NCI-H748 (cell line): Measurements from ENCODE around the gene CCDC91.
"Not testable (repeated sequence)": the region's sequence is repeated elsewhere in the genome, so short reads cannot be mapped to it uniquely, and the experiment has no call there.

Experiments
- DNase-seq: peaks from one replicate; lab custom pipeline; 2025; ENCODE audit not compliant: unreplicated experiment; lab: John Stamatoyannopoulos, UW

The CCDC91 gene

DNA sequence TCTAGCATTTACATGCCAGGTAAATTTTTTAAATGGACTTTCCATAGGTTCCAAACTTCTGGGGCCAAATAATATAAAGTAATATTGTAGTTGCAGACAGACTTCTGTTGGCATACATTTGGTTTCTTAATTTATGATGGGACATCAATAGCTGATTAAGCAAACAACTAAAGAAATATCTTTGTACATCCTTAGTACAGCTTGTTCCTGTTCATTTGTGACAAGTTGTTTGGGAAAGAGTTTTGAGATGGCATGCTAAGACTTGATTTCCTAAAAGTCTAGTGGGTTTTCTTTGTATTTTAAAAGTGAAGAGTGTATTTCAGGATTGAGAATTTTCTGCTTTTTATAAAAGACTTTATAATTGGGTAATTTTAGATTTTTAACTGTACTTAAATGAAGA lies 41.0 kb downstream of the CCDC91 start:
- no peak for DNase-seq

DNA sequence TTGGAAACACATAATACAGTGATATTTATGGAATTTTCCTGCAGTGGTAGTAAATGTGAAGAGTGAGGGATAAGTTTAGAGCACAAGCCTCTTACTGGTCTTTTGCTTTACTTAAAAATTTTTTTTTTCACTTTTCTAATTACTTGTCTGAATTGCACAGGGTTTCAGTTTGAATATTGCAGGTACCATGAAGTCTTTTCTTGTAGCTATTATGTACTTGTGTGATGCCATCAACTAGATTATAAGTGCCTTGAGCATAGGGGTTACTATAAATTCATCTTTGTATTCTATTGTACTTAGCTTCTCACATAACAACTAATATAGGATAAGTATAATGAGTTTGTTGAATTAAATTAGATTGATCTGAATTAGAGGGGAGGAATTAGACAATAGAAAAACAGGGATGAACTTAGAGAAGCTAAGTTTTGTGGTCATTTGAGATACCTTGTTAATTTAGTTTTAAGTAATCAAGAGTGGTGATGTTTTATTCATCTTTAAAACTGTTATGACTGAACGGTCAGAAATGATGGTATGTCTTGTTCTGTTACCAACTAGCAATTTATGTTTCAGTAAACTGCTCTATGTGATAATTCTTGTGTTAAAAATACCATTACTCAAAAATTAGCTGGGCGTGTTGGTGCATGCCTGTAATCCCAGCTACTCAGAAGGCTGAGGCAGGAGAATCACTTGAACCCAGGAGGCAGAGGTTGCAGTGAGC lies 42.1 kb downstream of the CCDC91 start:
- no peak for DNase-seq

DNA sequence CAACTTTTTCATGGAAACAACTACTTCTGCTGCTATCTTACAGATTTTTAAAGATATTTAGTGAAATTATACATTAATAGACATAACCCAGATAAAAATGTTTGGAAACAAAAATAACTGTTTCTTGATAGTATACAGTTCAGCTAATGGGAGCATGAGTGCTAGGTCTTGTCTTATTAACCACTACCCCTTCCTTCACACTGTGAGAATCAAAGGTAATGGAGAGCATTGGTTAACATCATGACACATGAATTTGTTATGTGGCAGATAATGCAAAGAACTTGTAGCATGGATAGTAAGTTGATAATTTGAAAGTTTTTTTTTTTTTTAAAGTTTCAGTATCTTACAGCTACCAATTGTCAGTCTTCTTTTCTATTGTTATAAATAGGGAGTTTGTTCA lies 44.2 kb downstream of the CCDC91 start:
- DNase-seq, result no peak

DNA sequence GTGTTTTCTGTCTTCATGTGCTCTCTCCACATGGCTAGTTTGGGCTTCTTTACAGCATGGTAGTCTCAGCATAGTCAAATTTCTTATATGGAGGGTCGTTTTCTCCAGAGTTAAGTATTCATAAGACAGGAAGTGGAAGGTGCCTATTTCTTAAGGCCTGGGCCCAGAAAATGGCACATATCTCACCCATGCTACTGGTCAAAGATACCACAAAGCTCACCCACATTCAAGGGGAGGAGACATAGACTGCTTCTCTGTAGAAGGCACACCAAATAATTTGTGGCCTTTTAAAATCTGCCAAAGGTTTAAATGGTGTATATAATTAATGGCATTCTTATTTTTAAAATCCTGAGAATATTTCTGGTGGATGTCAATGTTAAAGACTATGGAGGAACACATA lies 44.8 kb downstream of the CCDC91 start:
- no peak for DNase-seq

DNA sequence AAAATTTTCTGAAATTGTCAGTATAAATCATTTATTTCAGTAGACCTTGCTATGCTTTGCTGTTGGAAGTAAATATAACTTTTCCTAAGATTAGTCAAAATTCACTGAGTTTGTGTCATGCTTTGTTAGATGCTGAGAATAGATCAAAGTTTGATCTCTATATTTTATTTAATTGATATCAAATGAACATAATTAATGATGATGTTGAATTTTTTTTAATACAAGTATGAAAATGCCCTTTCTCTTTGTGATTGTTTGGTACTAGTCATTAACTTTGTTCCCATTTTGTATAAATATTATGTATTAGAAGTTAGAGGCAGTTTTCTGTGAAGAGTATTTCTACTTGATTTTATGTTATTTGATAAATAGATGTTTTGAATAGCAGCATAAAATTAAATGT lies 45.7 kb downstream of the CCDC91 start:
- no peak for DNase-seq

DNA sequence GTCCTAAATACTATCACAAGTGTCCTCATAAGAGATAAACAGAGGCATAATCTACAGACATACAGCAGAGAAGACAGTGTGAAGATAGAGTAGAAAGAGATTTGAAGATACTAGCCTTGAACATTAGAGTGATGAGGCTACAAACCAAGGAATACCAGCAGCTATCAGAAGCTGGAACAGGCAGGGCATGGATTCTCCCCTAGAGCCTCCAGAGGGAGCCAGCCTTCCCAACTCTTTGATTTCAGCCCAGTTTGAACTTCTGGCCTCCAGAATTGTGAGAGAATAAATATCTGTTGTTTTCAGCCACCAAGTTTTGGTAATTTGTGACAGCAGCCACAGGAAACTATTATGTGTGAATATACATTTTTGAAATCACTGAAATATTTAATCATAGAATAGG lies 47.2 kb downstream of the CCDC91 start:
- DNase-seq, result no peak

DNA sequence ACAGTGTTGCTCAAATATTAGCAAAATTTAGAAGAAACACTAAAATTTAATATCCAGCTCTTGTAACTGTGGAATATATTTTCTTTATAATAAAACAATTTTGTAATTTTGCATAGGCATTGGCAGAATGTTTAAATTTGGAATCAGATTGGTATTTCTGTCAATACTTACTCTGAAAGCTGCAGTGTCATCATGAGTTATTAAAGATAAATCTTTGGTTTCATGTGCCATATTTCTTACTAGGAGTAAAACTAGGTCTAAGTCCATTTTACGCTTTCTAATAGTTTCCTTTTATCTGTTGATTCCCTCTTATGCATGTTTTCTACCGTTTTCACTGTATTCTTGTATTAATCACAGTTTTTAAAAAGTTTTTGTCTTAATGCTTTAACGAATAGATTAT lies 49.7 kb downstream of the CCDC91 start:
- no peak for DNase-seq

DNA sequence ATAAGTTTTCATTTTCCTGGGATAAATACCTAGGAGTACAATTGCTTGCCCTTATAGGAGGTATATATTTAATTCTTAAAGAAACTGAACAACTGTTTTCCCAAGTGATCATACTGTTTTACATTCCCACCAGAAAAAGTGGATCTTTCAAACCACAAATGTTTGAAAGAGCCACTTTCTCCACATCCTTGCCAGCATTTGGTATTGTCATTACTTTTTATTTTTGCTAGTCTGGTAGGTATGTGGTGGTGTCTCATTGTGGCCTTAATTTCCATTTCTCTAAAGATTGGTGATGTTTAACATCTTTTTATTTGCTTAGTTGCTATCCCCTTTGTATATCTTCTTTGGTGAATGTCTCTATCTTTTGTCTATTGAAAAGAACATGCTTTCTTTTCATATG lies 50.6 kb downstream of the CCDC91 start:
- DNase-seq, result no peak

DNA sequence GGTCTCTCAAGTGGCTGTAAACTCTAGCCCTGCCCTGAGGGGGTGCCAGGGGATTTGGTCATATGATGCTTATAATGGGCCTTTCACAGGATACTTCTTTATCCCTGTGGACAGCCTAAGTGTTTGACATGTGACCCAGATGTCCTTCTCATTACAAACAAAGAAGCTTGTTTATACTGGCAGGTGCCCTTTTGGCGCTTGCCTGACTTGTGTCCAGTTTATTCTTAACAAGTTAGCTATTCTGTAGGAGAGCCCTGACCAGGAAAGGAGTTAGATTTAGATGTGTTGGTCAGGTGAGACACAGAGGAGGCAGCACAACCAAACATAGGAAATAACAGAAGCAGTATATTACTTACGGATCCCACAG lies 51.9 kb downstream of the CCDC91 start:
- DNase-seq, result no peak

DNA sequence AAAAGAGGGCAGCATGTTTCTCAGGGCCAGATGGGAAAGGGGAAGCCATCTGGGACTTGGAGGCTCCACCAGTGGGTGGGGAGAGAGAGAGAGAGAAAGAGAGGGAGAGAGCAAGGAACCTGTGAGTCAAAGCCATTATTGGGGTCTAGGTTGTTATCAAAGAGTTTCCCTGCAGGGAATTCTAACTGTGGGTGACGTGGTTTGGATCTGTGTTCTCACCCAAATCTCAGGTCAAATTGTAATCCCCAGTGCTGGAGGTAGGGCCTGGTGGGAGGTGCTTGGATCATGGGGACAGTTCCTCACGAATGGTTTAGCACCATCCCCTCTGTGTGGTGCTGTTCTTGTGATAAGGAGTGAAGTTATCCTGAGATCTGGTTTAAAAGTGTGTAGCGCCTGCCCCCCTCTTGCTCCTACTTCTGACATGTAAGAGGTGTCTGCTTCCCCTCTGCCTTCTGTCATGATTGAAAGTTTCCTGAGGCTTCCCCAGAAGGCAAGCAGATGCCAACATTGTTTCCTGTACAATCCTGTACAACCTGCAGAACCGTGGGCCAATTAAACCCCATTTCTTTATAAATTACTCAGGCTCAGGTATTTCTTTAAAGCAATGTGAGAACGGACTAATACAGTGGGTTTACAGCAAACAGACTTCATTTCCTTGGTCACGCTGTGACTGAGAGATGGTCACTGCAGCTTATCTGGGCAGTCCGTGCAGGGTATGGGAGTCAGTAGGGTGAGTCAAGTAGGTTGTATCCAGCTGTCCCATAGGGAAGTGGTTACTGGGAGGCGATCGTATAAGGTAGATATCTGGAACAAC lies 52.4 kb downstream of the CCDC91 start:
- no peak for DNase-seq

DNA sequence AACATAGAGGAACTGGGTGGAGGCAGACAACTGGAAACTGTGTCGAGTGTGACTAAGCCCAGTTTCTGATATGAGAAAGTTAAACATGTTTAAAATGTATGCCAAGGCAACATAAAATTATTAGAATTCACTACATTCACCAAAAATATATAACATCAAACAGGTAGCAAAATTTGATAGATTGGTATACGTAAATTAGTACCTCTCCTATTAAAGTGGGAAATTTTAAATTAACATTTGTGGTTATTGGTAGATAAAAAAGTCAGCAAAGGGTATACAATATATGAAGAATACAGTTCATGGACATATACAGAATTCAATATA lies 53.0 kb downstream of the CCDC91 start:
- no peak for DNase-seq

DNA sequence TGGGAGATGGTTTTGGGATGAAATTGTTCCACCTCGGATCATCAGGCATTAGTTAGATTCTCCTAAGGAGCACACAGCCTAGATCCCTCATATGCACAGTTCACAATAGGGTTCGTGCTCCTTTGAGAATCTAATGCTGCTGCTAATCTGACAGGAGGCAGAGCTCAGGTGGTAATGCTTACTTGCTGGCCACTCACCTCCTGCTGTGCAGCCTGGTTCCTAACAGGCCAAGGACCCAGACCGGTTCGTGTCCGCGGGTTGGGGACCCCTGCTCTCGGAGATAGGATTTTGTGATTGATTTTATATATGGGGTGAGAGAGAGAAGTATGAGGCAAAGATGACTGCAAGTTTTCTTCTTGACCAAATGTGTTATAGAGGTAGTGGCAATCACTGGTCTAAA lies 57.5 kb downstream of the CCDC91 start:
- DNase-seq, result no peak

DNA sequence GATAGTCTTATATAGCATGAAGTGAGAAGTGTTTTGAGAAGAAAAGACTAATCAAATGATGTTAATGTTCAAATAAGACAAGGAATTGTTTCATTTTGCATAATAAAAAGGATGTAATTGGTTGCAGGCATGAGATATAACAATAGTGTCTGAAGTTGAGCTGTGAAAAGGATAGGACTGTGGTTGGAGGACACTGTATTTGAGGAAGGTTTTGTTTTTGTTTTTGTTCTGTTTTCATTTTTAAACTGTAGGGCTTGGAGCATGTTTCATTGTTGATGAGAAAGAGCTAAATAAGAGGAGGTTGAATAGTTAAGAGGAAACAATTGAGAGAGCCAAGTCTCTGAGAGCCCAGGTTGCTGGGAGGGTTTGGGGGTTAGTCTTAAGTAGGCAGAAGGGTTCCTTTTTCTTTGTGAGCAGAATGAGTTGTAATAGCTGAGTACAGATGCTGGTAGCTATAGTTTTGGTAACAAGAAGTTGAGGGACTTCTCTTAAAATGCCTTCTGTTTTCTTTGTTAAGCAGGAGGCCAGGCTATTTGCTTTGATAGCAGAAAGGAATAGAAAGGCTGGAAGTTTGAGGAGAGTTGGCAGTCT lies 58.4 kb downstream of the CCDC91 start:
- no peak for DNase-seq

DNA sequence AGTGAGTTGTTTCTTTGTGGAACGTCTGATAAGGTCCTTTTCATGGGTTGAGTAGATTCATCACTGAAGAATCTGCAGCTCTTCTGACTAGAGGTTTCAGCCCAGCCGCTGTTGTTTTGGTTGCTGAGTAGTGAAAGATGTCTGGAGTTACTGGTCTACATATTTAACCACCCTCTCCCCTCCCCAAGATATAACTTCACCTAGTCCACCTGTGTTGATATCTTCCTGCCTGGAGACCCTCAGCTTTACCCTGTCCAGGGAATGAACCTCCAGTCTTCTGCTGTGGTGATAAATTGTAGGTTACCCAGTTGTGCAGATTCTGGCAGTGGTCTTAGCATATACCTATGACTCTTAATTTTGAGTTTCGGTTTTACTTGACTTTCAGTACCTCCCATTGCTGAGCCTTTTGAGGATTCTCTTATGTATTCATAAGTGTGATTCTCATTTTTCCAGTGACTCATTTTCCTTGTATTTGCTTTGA lies 62.9 kb downstream of the CCDC91 start:
- no peak for DNase-seq

DNA sequence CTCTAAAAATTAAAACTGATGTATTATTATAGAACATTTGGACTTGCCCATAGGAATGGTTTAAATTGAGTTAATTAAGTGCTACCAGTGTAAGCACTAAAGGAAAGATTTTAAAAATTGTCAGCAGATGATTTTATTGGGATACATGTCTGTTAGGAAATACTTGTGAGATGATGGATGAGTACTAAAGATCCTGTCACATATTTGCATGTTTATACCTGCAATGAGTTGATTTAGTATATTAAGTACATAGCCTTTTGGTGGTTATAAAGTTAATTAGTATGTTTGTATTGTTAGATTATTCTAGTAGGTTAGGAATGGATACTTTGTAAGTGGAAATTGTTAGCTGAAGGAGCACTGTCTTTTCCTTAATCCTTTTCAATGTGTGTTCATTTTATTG lies 67.2 kb downstream of the CCDC91 start:
- no peak for DNase-seq

DNA sequence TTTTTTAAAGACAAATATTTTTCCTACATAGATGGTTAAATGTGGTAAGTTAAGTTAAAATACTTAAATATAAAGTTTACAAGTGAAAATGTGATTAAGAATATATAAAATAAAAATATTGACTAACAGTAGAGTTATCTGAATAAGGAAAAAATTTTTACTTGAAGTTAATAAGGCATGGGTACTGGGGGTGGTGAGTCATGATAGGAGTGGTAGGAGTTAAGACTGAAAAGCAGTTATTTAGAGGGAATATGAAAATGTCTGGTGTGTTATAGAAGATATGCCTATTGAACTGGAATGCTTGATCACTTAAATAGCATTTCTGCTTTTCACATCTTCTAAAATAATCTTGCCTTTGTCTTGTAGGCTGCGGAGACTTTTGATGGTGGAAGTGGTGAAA lies 68.7 kb downstream of the CCDC91 start:
- DNase-seq, result no peak

DNA sequence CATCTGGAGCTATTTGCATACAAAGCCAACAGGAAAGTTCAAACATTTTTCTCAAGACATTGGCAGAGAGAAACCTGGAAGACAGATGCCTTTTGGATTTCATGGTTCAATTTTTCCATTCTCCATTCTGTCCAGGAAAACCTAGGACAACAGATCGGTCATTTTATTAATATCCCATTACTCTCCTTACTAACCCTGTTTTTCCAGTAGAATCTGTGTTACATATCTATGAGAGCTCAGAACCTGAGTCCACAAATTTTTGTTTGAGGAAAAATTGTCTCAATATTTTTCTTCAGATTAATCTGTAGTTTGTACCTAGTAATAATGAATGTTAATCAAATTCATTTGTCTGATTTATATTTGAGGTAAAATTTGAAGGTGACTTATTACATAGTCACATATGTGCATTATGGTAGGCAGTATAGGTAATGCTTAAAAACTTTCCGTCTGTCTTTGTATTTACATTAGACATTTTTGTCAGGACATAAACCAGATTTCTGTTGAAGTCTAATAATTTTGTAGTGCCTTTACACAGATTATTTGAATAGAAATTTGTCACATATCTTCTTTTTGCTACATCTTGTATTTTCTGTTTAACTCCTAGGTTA lies 75.3 kb downstream of the CCDC91 start:
- DNase-seq, result no peak

DNA sequence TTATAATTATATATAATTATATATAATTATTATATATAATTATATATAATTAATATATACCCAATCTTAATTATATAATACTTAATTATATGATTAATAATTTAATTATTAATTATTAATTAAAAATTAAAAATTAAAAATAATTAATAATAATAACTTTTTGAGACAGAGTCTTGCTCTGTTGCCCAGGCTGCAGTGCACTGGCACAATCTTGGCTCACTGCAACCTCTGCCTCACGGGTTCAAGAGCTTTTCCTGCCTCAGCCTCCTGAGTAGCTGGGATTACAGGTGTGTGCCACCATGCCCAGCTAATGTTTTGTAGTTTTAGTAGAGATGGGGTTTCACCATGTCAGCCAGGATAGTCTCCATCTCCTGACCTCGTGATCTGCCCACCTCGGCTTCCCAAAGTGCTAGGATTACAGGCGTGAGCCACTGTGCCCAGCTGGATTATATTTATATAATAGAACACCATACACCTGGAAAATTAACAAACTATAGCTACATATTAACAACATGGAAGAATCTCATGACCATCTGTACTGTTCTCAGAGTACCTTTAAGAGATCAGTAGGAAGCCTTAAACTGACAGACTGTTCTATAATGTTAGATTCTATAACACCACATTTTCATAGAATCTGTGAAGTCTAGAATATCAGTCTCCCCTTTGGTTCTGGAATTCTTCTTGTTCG lies 77.8 kb downstream of the CCDC91 start:
- not testable (repeated sequence) for DNase-seq

DNA sequence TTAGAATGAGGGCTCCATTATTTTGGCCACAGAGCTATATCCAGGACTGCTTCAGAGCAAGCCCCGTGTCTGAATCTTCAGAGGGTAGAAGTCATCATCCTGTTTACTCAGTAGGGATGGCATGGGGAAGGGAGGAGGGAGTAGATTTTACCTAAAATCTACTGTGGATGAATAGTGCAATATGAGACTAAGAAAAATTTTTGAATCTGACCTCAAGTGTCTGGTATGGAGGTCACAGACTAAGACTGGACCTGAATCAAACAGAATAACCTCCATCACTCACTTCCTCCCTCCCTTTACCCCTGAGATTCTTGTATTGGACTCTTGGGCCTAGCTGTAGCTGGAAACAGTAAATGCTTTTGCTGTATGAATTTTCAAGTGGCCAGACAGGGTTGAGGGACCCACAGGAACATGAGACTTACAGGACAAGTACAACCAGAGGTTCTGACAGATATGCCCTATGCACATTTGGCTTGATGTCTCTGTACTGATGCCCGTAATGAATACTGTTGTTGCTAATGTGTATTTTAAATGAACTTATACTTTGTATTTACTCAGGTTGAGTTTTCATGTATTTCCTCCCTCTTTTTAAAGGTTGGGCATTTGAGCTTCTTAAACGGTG lies 78.5 kb downstream of the CCDC91 start:
- no peak for DNase-seq

DNA sequence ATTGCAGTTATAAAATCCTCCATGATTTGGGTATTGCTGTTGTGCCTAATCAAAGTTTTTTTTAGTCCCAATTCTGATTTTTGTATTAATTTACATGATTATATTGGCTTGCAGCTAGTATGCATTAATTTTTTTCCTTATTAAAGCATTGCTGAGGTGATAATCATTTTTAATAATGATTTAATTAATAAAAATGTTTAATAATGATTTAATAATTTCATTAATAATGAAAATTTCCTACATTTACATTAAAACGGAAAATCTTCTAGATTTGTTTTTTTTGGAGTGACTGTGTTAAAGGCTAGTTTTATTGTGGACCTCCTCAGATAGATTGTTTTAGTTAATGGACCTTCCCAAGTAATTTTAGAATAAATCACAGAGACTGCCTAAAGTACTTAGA lies 79.6 kb downstream of the CCDC91 start:
- DNase-seq, result no peak

DNA sequence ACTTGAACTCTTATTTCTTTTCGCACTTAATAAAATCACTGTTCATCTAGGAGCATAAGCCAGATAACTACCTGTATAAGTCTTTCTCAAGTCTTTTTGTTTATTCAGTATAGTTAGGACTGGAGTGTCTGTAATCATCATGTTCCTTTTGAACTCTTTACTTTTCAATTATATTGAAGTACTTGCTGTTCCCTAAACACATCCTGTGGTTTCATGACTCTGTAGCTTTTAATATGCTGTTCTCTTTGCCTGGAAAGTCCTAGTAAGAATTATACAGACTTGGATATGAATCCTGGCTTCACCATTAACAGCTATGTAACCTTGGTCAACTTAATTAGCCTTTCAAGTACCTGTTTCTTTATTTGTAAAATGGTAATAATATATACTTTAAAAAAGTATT lies 88.2 kb downstream of the CCDC91 start:
- no peak for DNase-seq
